GM12891 (cell line): ENCODE data around the gene CDH4.

Experiments
- DNase-seq: peaks from one replicate; pipeline ENCODE4 v3.0.0; 2011; ENCODE audit warnings: low spot score; ENCODE audit not compliant: insufficient read length
- FAIRE-seq: peaks from 2 replicates; lab custom pipeline; 2011; peaks lifted over from hg19 to GRCh38; lab: Jason Lieb, UNC
- PAX5 ChIP-seq: IDR thresholded peaks from 2 replicates; pipeline ENCODE4 v1.6.1; 2011; ENCODE audit warnings: low read length, moderate library complexity, mild to moderate bottlenecking; ENCODE audit not compliant: insufficient read depth, severe bottlenecking
- POLR2A ChIP-seq: IDR thresholded peaks from 2 replicates; pipeline ENCODE4 v1.6.1; 2011; ENCODE audit warnings: low read depth, low read length, control low read depth
- POLR2AphosphoS5 ChIP-seq: IDR thresholded peaks from 2 replicates; pipeline ENCODE4 v1.6.1; 2011; ENCODE audit warnings: low read depth, low read length, control low read depth
- POU2F2 ChIP-seq: IDR thresholded peaks from 2 replicates; pipeline ENCODE4 v1.6.1; 2011; ENCODE audit warnings: low read depth, mild to moderate bottlenecking, control low read depth, low read length, moderate library complexity
- SPI1 ChIP-seq: IDR thresholded peaks from 2 replicates; pipeline ENCODE4 v1.6.1; 2011; ENCODE audit warnings: low read depth, low read length, control low read depth
- TAF1 ChIP-seq: IDR thresholded peaks from 2 replicates; pipeline ENCODE4 v1.6.1; 2011; ENCODE audit warnings: low read depth, low read length, control low read depth

Gene CDH4

DNA sequence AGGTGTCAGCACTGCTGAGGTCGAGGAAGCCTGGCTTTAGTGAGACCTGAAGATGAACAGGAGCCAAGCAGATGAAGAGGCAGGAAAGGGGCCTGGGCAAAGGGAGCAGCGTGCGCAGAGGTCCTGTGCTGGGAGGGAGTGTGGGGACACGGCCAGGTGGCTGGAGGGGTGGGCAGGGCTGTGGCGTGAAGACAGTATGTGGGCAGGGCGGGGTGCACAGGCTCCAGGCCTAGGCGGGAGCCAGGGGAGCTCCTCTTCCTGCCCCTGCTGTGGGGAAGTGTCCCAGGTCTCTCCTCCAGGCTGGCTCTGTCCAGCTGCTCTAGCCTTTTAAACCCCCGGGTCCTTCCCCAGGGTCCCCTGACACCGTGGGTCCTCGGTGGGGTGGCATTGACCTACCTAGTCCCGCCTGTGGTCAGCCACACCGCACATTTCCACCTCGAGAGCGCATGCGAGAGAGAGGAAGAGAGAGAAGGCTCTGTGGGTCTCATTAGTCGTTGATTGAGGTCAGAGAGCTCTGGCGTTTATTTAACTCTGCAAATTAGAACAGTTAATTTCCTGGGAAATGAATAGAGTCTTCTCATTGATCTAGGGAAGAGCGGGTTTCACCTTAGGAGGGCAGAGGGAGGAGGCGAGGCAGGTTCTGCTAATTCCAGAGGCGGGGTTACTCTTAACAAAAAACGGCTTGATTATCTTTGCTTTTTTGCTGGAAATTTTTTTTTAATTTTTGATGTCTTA is 68.8 kb downstream of the CDH4 start:
- TF ChIP-seq TAF1 (no peak), PAX5 (no peak), POLR2AphosphoS5 (no peak), SPI1 (no peak), POU2F2 (no peak), POLR2A (no peak)
- DNase-seq (no peak), FAIRE-seq (no peak)

DNA sequence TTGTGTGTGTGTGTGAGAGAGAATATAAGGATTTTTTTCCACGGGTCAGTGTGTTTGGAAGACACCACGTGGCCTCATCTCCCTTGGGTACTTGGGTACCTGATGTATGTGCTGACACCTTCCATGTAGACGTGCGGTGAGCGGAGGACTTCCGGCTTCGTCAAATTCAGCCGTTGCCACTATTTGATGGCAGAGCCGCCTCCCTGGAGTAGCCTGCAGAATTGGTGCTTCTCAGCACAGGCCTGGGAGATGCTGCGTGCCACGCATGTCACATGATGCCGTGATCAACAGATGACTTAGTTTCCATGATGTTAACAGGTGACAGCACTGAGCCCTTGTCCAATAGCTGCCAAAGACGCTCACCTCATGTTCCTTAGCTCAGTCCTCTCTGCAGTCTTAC is 69.4 kb downstream of the CDH4 start:
- DNase-seq: no peak
- TF ChIP-seq SPI1: no peak
- no peak for TF ChIP-seq POLR2A
- TF ChIP-seq PAX5: no peak
- no peak for TF ChIP-seq POLR2AphosphoS5
- TF ChIP-seq POU2F2: no peak
- no peak for TF ChIP-seq TAF1
- no peak for FAIRE-seq

DNA sequence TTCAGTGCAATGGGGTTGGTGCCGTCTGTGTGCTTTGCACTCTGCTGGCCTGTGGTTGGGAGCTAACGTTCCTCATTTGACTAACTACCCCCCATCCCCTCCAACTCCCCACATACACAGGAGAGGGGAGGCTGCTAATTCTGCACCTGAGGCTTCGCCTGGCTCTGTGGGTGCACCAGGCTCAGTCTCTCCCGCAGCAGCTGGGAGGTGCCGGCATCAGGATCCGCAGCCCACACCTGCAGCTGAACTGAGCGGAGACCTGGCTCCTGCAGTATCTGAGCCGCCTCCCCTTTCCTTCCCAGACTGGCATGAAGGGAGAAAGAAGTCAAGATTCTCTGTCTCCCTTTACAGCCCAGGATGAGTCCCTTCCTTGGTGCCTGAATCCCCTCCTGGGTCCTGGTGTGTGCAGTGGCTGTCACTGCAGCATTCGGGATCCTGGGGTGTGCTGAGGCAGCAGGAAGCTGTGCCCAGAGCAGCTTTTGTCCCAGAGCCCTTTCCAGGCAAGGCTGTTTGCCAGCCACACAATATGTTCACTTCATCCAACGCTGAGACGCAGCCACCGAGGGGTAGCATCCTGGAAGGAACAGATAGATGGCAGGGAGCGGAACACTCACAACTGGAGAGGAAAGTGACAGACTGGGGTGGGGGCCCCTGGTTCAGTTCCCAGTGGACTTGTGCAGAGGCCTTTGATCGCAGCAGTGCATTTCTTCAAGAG is 70.2 kb downstream of the CDH4 start:
- DNase-seq (no peak), FAIRE-seq (no peak)
- no peak for TF ChIP-seq POLR2AphosphoS5
- TF ChIP-seq POU2F2: no peak
- TF ChIP-seq POLR2A: no peak
- TF ChIP-seq TAF1: no peak
- TF ChIP-seq SPI1: no peak

DNA sequence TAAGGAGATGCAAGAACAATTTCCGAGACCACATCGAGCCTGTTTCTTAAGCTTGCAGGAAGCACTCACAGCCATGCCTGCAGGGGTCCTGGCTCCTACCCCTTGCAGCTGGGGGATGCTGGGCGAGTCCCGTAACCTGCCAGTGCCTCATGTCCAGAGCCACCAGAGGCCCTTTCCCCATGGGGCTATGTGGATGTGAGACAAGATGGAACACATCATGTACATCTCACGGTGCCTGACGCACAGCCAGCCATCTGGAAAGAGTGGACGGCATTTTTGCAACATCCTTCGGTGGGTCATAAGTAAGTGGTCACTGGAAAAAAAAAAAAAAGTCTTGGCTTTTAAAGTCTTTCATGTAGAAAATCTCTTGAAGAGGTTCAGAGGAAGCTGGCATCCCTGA is 72.8 kb downstream of the CDH4 start:
- DNase-seq (no peak), FAIRE-seq (no peak)
- TF ChIP-seq POLR2A: no peak
- TF ChIP-seq SPI1: no peak
- TF ChIP-seq TAF1: no peak
- TF ChIP-seq POLR2AphosphoS5: no peak

DNA sequence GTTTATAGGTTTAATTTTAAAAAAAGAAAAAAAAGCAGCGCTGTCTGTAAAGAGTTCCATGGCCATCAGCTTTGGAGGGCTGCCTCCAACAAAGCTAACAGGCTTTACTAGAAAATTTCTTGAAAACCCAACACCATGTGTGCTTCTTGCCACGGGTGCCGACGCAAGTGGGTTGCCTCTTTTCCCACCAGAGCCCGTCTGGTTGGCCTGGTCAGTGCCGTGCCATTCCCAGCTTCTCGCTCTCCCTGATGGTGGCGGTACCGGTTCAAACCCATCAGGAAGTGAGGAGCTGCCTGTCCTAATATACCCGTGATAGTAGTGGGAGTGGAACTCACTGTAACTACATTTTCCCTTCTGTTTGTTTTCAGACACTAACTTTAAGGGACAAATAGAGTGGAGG is 73.7 kb downstream of the CDH4 start:
- DNase-seq: no peak
- FAIRE-seq: no peak
- TF ChIP-seq TAF1: no peak
- TF ChIP-seq POLR2A: no peak
- TF ChIP-seq PAX5: no peak
- TF ChIP-seq POU2F2: no peak
- TF ChIP-seq POLR2AphosphoS5: no peak
- no peak for TF ChIP-seq SPI1

DNA sequence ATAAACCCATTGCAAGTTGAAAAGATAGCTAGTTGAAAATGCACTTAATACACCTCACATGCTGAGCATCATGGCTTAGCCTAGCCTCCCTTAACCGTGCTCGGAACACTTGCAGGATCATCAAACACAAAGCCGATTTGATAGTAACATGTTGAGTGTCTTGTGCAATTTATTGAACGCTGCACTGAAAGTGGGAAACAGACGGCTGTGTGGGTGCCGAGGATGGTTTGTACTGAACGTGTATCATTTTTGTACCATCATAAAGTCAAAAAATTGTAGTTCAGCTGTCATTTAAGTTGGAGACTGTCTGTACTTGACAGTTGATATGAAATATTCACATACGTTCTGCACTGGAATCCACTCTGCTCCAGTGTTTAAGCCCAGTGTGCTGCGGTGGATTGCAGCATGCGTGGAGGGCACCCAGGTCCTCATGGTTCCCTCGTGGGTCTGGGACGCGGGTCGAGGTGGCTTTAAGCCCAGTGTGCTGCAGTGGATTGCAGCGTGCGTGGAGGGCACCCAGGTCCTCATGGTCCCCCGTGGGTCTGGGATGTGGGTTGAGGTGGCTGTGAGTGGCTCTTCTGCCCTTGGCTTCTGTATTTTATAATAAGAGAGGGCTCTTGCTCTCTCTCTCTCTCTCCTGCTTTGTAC is 77.0 kb downstream of the CDH4 start:
- no peak for TF ChIP-seq SPI1
- TF ChIP-seq POLR2AphosphoS5: no peak
- no peak for TF ChIP-seq TAF1
- no peak for TF ChIP-seq POU2F2
- TF ChIP-seq PAX5: no peak
- TF ChIP-seq POLR2A: no peak
- no peak for FAIRE-seq
- DNase-seq: peak; percentile 50

DNA sequence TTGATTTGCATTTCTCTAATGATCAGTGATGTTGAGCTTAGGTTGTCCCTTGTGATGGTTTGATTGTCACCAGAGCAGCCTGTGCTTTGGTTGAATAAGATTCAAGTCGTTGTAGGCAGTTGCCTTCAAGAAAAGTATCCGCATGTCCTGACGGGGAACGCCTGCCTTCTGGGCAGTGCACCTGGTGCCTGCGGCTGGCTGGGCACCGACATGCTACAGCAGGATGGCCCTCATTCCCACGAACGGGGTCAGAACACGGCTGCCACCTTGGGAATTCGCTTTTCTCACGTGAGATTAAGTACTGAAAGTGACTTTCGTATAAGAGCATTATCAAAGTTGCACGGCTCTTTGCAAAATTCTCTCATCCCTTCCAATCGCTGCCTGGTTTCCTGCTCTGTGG is 78.4 kb downstream of the CDH4 start:
- FAIRE-seq (no peak), DNase-seq (no peak)

DNA sequence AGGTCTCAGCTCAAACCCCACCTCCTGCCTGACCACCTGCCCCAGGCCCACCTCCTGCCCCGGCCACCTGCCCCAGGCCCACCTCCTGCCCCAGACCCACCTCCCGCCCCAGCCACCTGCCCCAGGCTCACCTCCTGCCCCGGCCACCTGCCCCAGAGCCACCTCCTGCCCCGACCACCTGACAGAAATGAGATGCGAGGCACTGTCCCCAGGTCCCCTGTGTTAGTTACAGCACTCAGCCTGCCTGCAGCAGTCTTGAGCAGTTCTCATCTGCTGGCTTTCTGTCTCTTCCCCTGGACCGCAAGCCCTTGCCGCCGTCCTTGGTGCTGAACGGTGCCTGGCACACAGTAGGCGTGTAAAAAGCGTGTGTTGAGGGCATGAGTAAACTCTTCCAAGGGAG is 79.5 kb downstream of the CDH4 start:
- no peak for FAIRE-seq
- TF ChIP-seq PAX5 (no peak), POLR2A (no peak), TAF1 (no peak), SPI1 (no peak), POU2F2 (no peak), POLR2AphosphoS5 (no peak)
- DNase-seq: no peak

More for the DNA sequence above, 78.4 kb downstream of the CDH4 start:
- no peak for TF ChIP-seq POLR2AphosphoS5
- TF ChIP-seq PAX5: no peak
- no peak for TF ChIP-seq TAF1
- TF ChIP-seq POU2F2: no peak
- TF ChIP-seq SPI1: no peak
- no peak for TF ChIP-seq POLR2A

DNA sequence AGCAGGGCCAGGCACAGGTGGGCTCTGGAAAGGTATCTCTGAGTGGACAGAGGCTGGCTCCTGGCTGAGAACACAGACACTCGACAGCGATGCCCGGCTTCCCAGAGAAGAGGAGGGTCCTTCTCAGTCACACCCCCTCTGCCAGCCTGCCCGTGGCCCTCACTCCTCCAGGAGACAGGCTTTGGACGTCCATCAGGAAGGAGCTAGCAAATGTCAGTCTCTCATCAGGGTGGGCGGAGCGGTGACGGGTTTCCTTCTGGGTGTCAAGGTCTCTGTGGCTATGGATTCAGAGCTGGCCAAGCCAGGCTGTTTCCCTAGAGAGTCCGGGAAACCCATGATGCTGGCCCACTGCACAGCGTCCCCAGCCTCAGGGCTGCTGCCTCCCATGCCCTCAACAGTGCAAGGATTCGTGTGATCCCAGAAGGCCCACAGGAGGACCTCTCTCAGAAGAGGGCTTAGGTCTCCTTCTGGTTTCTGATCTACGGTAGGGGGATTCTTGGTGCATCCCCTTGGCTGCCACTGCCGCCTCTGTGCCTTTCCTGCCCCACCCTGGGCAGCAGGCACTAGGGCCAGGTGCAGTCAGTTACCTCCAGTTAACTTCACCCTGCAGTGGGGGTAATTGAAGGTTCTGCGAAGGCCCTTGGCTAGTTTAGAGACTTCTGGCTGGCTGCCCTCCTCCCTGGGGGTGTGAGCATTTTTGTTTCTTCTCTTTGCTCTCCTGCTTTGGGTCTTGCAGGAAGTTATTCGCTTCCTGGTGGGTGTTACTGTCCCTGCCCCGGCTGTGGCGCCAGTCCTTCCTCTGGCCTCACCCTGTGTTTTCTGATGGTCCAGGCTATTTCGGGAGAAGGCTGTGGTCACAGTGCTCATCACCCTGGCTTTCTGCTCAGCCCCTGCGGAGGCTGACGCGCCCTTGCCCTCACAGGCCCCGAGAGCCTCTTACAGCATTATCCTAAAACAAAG is 80.2 kb downstream of the CDH4 start:
- no peak for FAIRE-seq
- no peak for TF ChIP-seq POLR2AphosphoS5
- no peak for TF ChIP-seq POU2F2
- no peak for TF ChIP-seq SPI1
- TF ChIP-seq PAX5: no peak
- no peak for TF ChIP-seq POLR2A
- no peak for TF ChIP-seq TAF1
- DNase-seq: no peak
